Measurements from ENCODE around the gene EXOSC5. TPM values are rescaled to one million over a fixed set of nuclear protein-coding genes. Genes with fewer than 3 reads are reported as not detected.

The EXOSC5 gene
- total RNA-seq, 1 donor from 2014 or later, result 17.4 TPM

Other genes with a start within 250 kb of the EXOSC5 start
- gene CYP2S1, start 204.1 kb downstream of the EXOSC5 start, total RNA-seq, result 0.56 TPM
- gene AXL, start 178.1 kb downstream of the EXOSC5 start, total RNA-seq, result 18.0 TPM
- 114 TPM for gene HNRNPUL1, start 133.0 kb downstream of the EXOSC5 start, total RNA-seq
- gene CCDC97, start 87.2 kb downstream of the EXOSC5 start, total RNA-seq, result 14.3 TPM
- gene TGFB1, start 43.4 kb downstream of the EXOSC5 start, total RNA-seq, result 13.1 TPM
- gene B9D2, start 33.2 kb downstream of the EXOSC5 start, total RNA-seq, result 2.6 TPM
- gene TMEM91, start 20.8 kb downstream of the EXOSC5 start, total RNA-seq, result 3.5 TPM
- gene BCKDHA, start 459 bp upstream of the EXOSC5 start, total RNA-seq, result 50.4 TPM
- 12.5 TPM for gene B3GNT8, start 30.0 kb upstream of the EXOSC5 start, total RNA-seq
- gene DMAC2, start 42.6 kb upstream of the EXOSC5 start, total RNA-seq, result 113 TPM
- gene ERICH4, start 45.8 kb upstream of the EXOSC5 start, total RNA-seq, result not detected
- gene CEACAM21, start 178.8 kb upstream of the EXOSC5 start, total RNA-seq, result 0.86 TPM
- 0.46 TPM for gene CEACAM4, start 229.7 kb upstream of the EXOSC5 start, total RNA-seq